IPS-11a (cell line): Measurements from ENCODE around the gene SLC32A1.

Experiments used
- H3K4me3 ChIP-seq: one replicate; pipeline ENCODE4 v1.5.1; 2013; ENCODE audit warnings: low read depth, low read length, control low read depth

SLC32A1 gene

DNA sequence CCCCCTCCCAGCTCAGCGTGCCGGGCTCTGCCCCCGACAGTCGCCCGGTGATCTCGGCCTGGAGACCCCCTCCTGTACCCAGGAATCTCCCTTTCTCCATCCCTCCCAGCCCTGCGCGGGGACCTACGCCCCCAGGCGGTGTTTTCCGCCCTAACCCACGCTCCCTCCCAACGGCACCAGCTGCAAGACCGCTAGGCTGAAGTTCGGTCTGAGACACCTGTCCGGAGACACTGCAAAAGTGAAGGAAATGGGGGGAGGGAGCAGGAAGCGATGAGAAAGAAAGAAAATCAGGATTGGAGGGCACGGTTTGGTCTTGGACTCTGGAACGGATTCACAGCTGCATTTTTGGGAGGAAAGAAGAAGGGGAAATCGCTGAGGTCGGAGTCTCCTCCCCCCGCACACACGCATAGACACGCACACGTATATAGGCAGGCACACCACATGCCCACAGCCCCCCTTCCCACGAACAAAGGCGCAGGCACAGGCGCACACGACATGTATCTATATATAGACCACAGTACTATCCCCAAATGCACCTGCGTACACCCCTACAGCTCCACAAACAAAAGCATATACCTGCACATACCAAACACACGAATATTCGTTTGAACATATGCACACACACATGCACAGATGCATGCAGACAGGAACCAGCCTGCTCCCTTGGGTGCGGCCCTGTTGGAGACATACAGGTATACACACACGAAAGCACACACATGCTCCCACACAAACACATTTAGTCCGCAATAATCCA, 1.0 kb downstream of the SLC32A1 start:
- no peak overlapping the region for H3K4me3 ChIP-seq

DNA sequence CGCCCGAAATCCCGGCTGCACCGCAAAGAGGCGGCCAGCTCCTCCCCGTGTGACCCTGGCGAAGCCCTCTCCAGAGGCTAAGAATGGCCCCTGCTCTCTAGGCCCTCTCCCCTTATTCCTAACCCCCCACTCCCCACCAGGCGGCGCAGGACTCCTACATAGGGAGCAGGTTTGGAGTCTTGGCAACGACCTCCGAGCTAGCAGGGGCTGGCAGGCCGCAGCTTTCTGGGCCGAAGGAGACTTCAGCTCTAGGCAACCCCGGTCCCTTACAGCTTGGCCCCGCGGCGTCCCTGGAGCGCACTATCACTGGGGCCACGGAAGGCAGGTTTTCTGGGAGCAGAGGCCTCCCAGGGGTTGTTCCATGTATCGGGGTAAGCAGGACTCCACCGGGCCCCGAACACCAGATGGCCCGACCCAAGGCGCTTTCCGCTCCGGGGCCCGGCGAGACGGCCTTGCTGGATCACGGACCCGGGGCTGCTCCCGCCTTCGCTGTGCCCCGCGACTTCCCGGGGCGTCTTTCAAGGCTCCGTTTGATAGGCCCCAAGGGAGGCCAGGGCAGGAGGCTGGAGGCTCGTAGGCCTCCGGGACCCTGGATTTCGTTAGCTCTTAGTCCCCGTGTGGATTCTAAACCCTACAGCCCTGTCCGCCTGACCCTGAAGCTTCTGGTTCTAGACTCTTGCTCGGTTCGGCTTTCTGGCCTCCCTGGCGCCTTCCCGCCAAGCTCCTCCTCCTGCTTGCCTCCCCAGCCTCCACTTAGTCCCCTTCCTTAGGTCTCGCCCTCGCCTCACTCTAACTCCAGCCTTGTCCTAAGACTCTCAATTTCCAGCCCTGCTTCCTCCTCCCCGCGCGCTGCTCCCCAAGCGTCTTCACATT, 1.9 kb downstream of the SLC32A1 start:
- H3K4me3 ChIP-seq = no peak overlapping the region

DNA sequence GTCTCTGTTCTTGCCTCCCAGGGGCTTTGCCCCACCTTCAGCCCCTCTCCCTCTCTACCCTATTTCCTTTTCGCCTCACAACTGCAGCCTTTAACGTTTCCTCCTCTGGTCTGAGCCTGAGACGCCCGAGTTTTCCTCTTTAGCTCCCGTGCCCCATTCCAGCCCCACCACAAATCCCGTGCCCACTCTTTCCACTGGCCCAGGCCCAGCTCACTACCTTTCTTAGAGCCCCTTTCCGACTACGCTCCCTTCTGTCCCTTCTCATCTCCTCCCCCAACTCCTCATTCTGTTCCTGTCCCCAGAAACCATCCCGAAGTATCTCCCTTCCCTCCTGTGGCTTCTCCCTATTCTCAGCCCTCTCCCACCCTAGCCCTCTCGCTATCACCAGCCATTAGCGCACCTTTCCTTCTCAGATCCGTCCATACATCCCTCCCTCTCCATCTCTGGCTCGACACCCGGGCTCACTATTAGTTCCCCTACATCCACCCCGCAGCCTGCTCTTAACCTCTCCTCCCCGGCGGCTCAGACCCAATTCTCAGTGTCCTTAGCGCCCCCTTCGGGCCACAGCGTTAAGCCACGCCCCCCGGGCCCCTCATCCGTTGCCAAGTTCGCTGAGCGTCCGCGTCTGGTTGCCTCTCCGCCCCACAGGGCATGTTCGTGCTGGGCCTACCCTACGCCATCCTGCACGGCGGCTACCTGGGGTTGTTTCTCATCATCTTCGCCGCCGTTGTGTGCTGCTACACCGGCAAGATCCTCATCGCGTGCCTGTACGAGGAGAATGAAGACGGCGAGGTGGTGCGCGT, 2.7 kb downstream of the SLC32A1 start:
- H3K4me3 ChIP-seq = peak overlapping the region; percentile 43

DNA sequence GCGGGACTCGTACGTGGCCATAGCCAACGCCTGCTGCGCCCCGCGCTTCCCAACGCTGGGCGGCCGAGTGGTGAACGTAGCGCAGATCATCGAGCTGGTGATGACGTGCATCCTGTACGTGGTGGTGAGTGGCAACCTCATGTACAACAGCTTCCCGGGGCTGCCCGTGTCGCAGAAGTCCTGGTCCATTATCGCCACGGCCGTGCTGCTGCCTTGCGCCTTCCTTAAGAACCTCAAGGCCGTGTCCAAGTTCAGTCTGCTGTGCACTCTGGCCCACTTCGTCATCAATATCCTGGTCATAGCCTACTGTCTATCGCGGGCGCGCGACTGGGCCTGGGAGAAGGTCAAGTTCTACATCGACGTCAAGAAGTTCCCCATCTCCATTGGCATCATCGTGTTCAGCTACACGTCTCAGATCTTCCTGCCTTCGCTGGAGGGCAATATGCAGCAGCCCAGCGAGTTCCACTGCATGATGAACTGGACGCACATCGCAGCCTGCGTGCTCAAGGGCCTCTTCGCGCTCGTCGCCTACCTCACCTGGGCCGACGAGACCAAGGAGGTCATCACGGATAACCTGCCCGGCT, 3.4 kb downstream of the SLC32A1 start:
- peak overlapping the region; percentile 43 for H3K4me3 ChIP-seq

DNA sequence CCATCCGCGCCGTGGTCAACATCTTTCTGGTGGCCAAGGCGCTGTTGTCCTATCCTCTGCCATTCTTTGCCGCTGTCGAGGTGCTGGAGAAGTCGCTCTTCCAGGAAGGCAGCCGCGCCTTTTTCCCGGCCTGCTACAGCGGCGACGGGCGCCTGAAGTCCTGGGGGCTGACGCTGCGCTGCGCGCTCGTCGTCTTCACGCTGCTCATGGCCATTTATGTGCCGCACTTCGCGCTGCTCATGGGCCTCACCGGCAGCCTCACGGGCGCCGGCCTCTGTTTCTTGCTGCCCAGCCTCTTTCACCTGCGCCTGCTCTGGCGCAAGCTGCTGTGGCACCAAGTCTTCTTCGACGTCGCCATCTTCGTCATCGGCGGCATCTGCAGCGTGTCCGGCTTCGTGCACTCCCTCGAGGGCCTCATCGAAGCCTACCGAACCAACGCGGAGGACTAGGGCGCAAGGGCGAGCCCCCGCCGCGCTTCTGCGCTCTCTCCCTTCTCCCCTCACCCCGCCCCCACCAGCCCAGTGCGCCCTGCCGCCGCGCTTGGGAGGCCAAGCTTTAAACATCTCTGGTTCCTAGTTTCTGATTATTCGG, 4.0 kb downstream of the SLC32A1 start:
- H3K4me3 ChIP-seq = peak overlapping the region; percentile 4

DNA sequence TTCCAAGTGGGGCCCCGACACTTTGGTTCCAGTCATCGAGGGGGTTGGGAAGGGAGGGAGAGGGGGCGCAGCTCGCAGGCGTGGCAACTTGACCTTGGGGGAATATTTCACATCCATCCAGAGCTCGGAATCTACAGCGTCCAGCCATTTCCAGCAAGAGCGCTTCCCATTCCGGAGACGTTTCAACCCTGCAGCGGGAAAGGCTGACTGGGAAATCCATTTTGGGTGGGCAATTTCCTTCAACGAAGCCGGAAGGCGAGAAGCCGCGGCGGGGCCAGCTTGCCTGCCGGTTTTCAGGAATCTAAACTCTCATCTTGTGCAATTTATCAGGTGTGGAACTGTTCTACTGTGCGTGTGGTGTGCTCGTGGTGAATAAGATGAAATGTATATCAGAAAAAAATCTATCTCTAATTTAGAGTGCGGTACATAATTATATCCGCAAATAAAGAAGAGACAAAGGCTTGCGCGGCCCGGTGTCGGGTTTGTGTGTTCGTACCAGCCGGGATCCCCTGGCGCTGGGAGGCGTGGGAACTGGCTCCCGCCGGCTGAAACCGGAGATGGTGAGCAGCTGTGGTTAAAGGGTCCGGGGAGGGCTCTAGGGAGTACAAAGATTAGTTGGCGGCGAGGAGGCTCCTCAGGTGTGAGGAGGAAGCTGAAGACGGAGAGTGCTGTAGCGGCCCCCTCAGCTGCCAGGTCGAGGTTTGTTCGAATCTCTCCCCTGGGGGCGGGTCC, 4.8 kb downstream of the SLC32A1 start:
- H3K4me3 ChIP-seq = peak overlapping the region; percentile 8

DNA sequence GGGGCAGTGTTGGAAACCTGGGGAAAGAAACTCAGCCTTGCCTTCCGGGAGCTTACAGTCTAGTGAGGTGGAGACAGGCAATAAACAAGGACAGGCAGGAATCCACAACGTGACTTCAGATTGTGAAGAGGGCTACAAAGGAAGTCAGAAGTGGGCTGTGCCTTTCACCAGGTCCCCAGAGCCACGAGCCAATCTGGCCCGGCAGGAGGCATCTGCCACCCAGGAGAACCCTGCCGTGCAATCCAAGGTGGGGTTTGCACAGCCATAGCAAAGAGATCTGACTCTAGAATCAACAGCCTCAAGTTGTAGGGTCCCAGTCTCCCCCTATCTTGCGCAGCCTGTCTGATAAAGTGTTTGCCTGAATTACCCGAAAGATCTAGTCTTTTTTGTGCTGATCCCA, 5.5 kb downstream of the SLC32A1 start:
- H3K4me3 ChIP-seq = no peak overlapping the region

DNA sequence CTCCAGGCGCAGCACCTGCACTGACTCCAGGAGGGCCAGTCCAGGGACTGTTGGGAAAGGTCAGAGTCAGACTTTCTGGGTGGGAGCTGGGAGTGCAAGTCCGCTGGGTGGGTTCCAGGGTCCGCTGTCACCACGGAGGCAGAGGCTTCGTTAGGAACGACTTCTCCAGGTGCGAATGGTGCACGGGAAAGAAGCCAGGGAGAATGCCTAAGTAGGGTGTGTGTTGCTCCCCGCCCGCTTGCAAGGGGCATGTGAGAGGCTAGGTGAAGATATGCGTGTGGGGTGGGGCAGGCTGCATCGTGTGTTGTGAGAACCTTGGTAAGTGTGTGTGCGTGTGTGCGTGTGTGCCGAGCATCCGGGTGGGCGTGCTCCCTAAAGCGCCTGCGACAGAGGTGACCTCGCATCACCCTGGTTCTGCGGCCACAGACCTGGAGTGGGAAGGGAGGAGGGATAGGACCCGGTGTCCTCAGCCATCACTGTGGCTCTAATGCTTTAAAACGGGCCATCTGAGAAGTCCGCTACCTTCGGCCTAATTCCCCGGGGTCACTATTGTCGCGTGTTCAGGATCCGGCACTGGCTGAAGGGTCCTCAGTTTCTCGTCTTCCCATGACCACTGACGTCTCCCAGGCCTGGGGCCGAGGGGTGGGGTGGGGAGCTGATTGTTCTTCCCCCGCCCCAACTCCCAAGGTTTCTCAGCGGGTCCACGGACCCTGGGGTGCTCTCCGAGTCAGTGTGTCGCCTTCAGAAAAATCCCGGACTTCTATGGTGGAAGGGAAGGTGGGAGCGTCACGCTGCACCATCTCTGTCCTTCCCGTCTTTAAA, 6.1 kb downstream of the SLC32A1 start:
- no peak overlapping the region for H3K4me3 ChIP-seq

DNA sequence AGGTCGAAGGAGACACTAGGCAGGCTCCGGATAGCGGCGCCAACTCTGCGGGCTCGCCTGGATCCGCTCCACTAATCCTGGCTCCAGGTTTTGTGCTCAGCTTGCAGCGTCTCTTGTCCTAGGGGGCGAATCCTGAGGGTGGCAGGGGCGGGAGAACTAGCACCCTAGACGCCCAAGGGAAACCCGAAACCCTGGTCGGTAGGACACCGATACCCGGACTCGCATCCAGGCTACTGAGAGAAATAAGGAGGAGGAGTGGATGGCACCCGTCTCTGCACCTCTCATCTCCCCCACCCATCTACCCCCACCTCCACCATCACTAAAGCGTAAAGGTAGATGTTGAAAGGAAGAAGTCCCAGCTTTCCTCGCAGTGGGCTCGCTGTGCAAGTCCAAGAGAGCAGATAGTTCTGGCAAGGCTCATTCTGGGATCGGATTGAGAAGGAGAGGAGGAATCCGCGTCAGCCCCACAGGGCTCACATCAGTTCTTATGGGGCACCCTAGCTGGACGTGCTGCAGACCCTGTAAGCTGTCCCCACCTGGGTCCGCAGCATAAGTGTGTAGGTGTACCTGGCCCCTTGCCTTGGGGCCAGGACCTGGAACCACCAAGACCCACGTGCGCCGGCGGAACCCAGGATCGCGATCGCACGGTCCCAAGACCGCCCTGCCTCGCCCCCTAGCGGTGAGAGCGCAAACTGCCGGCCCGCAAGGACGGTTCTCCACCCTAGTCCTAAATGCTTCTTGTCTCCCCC, 6.9 kb downstream of the SLC32A1 start:
- H3K4me3 ChIP-seq = peak overlapping the region; percentile 35

DNA sequence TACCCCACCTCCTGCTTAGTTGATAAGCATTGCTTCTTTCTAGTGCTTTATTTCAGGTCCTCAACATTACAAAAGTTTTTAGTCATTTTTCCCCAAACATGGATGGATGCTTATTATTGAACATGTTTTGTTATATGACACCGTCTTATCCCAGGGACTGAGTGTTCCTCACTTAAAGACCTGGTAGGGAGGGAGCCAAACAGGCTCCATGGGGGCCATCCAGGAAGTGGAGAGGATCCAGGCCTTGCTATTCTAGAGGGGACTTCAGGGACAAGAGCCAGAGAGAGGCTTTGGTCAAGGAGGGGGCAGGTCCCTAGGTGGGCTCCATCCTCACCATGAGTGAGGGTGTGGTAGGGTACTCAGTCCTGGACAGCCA, 7.4 kb downstream of the SLC32A1 start:
- no peak overlapping the region for H3K4me3 ChIP-seq

DNA sequence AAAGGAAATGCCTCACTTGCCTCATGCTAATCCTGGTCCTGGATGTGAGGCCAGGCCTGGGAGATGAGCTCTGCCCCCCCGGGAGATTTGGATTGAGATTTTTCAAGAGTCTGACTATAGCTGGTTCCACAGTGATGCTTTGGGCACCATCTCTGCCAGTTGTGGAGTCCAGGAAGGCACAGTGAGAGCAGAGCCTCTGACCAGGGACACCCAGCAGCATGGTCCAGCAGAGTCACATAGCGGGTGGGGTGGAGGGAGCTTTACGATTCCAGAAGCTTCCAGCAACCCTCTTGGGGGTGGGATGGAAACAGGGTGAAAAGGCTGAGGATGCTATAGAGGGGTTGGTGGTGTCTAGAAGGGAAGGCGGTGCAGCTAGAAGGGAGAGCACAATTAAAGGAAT, 8.7 kb downstream of the SLC32A1 start:
- no peak overlapping the region for H3K4me3 ChIP-seq

DNA sequence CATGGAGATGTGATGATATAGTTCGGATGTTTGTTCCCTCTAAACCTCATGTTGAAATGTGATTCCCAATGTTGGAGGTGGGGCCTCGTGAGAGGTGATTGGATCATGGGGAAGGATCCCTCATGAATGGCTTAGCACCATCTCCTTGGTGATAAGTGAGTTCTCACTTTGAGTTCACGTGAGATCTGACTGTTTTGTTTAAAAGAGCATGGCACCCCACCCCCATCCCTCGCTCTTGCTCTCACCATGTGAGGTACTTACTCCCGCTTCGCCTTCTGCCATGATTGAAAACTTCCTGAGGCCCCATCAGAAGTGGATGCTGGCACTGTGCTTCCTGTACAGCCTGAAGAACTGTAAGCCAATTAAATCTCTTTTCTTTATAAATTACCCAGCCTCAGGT, 10.9 kb downstream of the SLC32A1 start:
- no peak overlapping the region for H3K4me3 ChIP-seq

DNA sequence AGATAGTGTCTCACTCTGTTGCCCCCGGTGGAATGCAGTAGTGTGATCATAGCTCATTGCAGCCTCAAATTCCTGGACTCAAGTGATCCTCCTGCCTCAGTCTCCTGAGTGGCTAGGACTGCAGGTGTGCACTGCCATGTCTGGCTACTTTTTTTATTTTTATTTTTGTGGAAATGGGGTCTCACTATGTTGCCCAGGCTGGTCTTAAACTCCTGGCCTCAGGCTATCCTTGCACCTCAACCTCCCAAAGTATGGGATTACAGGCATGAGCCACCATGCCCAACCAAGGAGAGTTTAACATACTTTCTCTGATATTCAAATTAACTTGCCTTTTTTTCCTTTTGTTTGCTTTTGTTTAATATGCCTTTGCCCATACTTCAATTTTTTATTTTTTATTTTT, 13.6 kb downstream of the SLC32A1 start:
- no peak overlapping the region for H3K4me3 ChIP-seq

DNA sequence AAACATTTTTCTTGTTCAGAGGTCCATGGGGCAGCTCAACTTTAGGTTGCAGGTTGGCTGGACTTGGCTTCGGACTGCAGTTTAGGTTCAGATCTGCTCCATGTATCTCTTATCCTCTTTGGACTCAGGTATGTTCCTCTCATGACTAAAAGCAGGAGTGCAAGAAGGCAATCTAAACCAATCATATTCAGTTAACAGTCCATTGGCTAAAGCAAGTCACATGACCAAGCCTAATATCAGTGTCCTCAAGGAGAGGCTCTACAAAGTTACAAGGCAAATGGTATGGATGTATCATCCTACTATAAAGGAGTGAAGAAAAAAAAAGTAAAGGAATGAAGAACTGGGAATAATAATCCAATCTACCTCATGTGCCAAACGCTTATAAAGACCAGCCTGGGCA, 21.5 kb downstream of the SLC32A1 start:
- no peak overlapping the region for H3K4me3 ChIP-seq

DNA sequence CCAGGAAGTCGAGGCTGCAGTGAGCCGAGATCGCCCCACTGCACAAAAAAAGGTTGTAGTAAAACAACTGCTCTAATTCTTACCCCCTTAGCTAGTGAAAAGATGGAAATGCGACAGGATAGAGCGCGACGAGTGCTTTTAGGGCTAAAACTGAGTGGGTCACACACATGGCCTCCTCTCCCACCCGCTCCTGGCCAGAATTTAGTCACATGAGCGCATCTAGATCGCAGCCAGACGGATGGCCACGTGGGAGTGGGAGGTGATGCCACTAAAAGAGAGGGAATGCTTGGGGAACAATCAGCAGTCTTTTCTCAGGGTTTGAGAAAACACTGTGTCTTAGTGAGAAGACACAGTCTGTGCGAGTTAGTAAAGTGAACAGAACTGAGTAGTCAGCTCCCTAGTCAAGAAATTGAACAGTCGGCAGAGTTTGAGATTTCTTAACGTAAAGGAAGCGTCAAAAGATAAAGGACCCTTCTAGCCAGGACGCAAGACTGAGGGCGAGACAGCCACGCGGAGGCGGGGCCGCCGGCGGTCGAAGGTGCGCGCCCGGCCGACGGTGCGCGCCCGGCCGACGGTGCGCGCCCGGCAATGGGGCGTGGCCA, 23.3 kb downstream of the SLC32A1 start:
- peak overlapping the region; percentile 93 for H3K4me3 ChIP-seq

DNA sequence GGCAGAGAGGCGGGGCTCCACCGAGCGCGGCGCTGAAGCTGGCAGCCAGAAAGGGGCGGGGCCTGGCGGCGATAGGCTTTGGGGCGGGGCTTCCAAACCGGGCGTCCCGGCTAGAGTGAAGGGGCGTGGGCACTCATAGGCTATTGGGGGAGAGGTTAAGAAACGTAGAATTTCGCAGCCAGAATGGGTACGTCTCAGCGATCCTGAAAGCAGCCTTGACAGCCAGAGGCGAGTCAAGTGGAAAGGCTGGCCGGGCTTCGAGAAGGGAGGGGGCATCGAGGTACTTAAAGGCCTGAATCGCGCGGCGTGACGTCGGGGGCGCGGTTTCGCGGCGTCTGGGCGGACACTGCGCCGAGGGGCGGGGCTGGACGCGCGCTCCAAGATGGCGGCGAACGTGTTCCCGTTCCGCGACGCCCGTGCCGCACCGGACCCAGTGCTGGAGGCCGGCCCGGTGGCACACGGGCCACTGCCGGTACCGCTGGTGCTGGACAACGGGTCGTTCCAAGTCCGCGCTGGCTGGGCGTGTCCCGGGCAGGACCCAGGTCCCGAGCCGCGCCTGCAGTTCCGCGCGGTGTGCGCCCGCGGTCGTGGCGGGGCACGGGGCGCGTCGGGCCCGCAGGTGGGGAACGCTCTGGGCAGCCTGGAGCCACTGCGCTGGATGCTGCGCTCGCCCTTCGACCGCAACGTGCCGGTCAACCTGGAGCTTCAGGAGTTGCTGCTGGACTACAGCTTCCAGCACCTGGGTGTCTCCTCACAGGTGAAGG, 24.0 kb downstream of the SLC32A1 start, which contains the start of gene ACTR5:
Gene ACTR5 (plus strand): TSS at position 364 of the 764 bp plus-strand sequence. CDS start 19 bp downstream, at position 383.
- H3K4me3 ChIP-seq = peak within 1 kb of the TSS; percentile 93

DNA sequence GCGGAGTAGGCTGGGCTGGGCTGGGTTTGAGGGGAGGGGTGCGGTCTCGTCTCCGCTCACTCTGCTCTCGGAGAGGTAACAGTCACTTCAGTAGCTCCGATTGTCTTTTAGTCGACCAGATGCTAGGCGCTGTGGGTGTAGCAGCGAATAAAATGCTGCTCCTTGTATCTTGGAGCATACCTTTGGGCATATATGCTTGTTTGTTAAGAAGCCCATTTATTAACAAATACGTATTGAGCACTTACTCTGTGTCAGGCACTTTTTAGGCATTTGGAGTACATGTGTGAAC, 24.5 kb downstream of the SLC32A1 start:
- H3K4me3 ChIP-seq = peak overlapping the region; percentile 93
